Activated T-helper 1 cell treated with Interleukin-2 at 50 U/mL for 16 hours (primary cell): Measurements from ENCODE around the gene CERS4.
A peak's percentile ranks its signal among the peaks of the same experiment; 100 is the strongest.
"Not testable (repeated sequence)": the region's sequence is repeated elsewhere in the genome, so short reads cannot be mapped to it uniquely, and the experiment has no call there.

ENCODE experiments used
- DNase-seq: peaks from one replicate; pipeline ENCODE4 v3.0.0-alpha.2; 2020; ENCODE audit warnings: low read depth

CERS4 gene

DNA sequence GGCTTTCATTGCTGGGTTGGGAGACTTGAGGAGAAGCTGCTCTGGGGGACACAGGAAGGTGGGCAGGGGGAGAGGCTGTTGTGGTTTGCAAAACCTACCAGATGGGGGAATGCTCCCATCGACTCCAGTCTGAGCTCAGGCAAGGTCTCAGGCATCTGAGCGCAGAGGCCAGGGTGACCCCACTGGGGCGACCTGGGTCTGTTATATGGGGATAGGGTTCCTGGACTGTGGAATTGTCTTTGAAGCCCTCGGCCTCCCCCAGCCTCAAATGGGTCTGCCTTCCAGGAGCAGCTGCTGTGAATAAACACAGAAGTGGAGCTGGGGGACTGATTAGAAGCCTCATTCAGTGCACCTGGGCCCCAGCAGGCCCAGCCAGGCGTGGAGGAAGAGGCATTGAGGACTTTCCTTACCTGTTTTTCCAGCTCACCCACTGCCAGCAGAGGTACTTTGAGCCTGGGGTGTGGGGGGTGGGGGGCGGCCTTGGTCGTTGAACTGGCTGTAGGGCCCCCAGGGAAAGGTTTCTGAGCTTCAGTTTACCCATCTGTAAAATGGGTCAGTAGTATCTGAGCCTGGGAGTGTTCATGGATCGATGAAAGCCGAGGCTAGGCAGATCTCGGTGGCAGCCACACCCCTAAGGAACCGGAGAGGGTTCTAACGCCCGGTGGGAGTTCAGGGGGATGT, 1.4 kb downstream of the CERS4 start:
- DNase-seq, result no peak

DNA sequence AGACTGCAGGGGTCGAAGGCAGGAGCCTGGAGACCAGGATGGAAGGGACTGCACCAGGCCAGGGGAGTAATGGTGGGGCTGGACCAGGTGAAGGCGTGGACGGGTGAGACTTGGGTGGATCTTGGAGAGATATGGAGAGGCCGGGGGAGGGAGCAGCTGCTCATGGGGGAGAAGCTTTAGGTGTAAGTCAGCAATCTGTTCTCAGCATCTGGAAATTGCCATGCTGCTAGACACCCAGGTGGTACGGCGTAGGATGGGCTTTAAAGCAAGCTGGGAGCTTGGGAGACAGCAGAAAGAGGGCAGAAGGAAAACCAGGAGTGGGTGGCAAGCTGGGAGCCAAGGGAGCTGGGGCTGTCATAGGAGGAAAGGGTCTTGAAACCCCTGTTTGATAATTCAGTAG, 3.0 kb downstream of the CERS4 start:
- DNase-seq, result no peak

DNA sequence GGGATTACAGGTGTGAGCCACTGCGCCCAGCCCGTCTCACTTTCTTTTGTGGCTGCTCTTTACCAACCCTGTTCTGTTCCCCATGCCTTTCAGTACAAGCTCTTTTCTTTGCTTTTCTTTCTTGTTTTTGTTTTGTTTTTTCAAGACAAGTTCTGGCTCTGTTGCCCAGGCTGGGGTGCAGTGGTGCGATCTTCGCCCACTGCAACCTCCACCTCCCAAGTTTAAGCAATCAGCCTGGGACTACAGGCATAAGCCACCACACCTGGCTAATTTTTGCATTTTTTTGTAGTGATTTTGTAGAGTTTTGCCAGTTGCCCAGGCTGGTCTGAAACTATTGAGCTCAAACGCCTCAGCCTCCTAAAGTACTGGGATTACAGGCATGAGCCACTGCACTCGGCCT, 3.7 kb downstream of the CERS4 start:
- DNase-seq, result no peak

DNA sequence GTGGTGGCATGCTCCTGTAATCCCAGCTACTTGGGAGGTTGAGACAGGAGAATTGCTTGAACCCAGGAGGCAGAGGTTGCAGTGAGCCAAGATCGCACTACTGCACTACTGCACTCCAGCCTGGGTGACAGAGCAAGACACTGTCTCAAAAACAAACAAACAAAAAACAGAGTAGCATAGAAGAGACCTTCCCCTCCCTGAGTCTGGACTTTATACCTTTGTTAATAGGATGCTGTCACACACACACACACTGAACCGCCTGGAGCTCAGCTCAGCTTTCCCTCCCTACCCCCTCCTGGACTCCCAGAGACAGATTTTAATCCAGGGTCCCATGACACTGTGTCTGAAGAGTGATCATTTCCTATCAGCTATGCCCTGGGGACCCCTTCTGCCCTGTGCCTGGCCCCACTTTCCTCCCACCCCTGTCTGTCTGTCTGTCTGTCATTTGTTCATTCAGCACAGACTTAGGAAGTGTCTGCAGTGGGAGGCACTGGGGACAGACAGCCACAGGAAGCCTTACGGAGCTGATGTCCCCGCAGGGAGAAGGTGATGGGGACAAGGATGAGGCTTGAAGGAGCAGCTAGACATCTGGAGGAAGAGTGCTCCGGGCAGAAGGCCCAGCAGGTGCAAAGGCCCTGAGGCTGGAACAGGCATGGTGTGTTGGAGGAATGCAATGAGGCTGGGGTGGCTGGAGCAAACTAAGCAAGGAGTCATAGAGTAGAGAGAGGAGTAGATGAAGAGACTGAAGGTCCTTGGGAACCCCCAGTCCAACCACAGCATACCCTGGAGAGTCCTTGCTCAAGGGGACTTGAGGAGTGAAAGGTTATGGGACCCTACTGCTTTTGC, 4.9 kb downstream of the CERS4 start:
- DNase-seq, result no peak

DNA sequence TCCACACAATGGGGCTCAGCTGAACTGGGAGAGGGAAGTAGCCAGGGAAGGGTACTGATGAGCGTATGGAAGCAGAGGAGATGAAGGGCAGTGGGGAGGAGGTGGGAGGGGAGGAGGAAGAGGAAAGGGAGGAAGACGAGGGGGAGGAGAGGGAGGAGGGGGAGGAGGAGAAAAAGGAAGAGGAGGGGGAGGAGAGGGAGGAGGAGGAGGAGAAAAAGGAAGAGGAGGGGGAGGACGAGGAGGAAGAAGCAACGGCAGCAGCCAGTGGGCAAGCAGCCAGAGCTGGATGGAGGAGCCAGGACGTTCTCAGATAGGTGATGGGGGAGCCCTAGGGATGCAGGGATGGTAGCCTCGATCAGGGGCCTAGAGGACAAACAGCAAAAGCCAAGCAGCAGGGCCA, 5.6 kb downstream of the CERS4 start:
- no peak for DNase-seq

DNA sequence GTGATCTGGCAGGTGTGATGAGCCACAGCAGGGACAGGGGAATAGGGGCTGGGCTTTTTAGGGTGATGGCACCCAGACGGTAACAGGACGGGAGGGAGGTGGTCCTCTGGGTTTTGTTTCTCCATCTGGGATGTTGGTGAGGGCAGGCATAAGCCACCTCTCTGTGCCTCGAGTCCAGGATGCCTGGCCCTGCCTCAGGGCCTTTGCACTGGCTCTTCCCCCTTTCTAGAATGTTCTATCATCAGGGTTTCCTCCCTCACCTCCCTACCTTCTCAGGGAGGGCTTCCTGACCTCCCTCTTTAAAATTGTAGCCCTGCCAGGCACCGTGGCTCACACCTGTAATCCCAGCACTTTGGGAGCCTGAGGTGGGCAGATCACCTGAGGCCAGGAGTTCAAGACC, 6.6 kb downstream of the CERS4 start:
- DNase-seq, result no peak

DNA sequence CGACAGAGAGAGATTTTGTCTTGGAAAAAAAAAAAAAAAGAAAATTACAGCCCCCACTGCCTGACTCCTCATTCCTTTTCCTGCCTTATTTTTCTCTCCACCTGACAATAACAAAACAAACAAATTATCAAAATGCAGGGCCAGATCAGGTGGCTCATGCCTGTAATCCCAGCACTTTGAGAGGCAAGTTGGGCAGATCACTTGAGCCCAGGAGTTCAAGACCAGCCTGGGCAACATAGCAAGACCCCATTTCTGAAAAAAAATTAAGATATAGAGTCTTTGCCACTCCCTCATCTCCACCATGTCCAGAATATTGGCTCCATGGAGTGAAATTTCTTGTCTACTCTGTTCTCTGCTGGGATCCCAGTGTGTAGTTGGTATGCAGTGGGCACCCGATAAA, 7.2 kb downstream of the CERS4 start:
- DNase-seq, result no peak

DNA sequence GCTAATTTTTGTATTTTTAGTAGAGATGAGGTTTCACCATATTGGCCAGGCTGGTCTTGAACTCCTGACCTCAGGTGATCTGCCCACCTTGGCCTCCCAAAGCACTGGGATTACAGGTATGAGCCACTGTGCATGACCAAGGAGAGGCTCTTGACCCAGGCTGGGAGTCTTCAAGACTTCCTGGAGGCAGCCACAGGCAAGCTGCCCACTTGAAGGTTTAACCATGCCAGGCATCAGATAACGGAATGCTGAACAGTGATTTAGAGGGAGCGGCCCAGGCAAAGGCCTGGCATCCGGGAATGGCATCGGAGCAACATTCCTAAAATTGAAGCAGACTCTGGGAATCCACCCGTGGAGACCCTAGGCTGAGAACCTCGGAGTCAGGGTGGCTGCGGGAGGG, 9.0 kb downstream of the CERS4 start:
- not testable (repeated sequence) for DNase-seq

DNA sequence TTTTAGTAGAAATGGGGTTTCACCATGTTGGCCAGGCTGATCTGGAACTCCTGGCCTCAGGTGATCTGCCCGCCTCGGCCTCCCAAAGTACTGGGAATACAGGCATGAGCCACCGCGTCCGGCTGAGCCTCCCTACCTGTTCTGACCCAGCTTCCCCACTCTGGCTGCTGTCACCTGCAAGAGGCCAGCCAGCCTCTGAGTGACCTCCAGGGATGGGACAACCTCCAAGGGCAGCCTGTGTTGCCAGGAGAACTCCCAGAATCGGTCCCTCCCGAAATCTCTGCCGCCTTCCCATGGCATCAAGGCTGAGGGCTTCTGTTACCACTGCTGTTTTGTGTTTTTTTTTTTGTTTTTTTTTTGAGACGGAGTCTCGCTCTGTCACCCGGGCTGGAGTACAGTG, 11.3 kb downstream of the CERS4 start:
- DNase-seq, result no peak

DNA sequence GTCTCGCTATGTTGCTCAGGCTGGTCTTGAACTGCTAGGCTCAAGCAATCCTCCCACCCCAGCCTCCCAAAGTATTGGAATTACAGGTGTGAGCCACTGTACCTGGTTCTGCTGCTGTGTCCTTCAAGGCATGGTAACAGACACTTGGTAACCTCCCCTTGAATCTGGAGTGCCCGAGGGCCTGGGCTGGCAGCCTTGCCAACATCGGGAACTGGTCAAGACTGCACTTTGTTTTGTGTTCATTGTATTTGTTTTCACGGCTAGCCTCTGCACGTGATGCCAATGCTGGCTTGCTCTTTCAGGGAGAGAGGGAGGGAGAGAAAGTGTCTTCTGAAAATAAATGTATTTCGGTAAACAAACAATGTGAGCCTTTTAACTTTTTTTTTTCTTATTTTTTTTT, 12.0 kb downstream of the CERS4 start:
- DNase-seq, result no peak

DNA sequence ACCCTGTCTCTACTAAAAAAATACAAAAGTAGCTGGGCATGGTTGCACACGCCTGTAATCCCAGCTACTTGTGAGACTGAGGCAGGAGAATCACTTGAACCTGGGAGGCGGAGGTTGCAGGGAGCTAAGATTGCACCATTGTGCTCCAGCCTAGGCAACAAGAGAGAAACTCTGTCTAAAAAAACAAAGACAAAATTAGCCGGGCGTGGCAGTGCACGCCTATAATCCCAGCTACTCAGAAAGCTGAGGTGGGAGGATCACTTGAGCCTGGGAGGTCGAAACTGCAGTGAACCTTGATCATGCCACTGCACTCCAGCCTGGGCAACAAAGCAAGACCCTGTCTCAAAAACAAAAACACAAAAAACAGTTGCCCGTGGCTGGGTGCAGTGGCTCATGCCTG, 14.3 kb downstream of the CERS4 start:
- DNase-seq, result not testable (repeated sequence)

DNA sequence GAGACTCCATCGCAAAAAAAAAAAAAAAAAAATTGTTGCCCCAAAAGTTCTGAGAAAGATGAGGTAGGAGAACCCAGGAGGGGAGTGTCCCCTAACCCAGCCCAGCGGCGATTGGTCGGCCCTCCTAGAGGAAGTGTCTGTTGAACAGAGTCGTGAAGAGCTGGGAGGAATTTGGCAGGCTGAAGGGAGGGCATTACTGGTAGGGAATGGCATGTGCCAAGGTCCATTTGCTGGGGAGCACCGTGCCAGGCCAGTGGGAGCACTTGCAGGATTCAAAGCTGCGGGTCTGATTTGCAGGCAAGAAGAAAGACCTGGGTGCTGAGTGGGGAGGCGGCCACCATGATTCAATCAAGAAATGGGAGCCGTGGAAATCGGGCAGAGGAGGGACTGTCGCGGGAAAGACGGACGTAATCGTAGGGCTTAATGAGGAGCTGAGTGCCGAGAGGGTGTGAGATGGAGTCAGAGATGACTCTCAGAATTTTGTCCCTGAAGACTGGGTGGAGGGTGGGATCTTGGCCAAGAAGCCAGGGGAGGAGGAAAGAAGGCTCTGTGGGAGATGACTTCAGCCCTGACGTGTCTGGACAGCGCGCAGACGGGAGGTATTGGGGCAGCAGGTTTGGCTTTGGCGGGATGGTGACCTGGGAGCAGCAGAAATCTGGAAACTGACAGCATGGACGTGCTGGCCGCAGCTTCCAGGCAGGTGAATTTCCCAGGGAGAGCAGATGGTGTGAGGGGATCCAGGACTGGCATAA, 15.4 kb downstream of the CERS4 start:
- no peak for DNase-seq

DNA sequence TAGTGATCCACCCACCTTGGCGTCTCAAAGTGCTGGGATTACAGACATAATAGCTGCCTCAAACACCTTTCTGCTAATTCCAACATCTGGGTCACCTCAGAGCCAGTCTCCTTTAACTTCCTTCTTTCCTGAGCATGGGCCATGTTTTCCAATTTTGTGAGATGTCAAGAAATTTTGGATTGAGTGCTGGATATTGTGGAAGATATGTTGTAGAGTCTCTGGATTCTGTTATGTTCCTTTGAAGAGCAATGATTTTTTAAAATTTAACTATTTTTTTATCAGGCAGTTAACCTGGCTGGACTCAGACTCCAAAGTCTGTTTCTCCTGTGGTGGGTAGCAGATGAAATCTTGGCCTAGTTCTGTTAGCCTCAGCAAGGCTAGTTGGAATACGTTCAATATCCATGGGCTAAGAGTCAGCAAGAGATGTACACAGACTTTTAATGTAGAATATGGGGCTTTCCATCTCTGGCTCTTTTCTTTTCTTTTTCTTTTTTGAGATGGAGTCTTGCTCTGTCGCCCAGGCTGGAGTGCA, 22.0 kb downstream of the CERS4 start:
- DNase-seq, result no peak

DNA sequence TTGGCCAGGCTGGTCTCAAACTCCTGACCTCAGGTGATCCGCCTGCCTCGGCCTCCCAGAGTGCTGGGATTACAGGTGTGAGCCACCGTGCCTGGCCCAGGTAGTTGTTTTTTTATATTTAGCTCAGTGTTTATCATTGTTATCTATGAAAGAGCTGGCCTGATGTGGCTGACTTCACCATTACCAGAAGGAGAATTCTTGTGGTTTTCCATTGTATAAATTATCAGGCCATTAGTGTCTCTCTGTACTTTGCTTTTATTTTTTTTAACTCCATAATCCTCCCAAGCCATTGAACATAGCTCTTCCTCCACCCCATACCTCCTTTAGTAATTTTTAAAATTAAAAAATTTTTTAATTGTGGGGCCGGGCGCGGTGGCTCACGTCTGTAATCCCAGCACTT, 24.2 kb downstream of the CERS4 start:
- no peak for DNase-seq

DNA sequence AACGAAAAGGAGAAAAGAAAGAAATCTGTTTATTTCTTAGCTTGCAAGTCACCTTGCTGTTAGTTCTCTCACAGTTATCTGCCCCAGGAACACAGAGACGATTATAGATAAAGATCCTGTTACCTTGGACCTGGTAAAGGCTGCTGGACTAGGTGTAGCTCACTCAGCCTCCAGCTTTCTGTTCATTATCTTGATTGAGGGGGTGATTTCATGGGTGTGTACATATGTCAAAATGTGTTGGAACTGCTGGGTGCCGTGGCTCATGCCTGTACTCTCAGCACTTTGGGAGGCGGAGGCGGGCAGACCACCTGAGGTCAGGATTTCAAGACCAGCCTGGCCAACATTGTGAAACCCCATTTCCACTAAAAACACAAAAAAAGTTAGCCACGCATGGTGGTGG, 27.9 kb downstream of the CERS4 start:
- DNase-seq, result no peak

DNA sequence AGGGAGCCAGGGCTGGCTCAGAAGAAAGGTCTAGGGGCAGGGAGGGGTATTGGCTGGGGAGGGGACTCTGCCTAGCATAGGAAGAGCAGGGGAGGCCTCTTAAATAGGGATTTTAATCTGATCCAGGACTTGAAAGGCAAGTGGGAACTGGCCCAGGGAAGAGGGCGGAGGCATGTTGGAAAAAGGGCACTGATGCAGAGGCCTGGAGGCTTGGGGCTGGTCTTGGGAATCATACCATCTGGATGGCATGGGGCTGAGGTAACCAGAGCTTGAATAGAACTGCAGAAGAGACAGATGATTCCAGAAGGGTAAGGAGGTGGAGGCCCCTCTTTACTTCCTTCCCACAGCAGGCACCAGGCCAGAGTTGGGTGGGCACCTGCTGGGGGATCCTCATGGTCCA, 29.1 kb downstream of the CERS4 start:
- no peak for DNase-seq

DNA sequence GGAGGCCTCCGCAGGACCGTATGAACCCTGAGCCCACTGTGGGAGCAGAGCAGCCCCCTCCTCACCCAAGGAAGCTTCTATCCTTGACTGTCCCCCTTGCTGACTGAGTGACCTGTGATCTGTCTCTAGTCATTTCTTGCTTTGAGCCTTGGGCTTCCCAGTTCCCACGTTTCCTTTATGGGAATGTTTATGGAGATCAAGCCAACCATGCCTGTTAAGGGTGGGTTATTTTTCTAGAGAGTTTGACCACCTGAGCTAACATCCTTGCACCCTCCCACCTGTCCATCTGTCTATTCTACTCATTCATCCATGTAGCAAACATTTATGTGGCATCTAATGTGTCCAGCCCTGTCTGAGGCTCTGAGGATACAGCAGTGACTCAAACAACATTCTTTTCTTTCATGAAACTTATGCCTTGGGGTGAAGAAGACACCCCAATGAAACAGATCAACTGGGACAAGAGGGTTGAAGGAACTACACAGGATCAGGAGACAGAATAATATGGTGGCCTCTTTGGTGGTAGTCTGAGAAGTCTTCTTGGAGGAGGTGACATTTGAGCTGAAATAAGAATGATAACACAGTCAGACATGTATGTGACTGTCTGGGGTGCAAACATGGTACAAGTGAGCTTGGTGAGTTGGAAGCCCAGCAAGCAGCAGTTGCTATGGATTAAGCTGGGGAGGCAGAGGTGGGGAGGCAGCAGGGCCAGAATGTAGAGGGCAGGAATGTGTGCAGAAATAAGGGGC, 30.5 kb downstream of the CERS4 start:
- no peak for DNase-seq

DNA sequence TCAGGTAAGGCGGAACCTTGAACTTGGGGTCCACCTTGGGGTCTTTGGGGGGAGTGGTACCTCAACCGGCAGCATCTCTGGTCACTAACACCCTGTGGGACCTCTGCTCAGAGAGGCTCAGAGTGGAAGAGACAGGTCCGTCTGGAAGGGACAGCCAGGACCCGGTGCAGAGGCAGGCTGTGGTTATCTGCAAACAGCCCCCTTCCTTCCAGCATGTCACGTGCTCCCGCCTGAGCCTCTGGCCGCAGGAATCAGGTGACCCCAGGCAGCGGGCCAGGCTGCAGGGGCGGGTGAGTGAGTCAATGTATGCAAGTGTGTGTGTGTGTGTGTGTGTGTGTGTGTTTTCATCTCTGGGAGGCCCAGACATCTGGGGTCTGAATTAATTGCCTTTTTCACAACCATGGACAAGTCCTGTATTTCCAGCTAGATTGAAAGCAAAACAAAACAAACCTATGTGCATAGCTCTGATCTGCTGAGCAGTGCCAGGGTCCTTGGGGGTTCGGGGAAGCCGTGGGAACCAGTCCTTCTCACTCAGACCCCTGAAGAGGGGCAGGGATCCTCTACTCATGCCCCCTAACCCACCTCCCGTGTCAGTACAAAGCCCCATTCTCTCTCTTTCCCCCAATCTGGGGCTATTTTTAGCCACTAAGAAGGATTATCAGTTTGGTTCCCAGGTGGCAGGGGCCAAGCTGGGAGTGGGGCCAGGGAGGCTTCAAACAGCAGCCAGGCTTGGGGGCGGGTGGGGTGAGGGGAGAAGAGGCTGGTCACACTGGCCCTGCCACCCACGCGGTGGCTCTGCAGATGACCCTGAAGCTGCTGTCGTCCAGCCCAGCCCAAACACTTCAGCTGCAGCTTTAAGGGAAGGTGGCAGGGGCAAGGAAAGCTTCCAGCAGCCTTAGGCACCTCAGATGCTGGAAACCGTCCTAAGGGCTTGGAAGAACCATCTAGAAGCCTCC, 31.4 kb downstream of the CERS4 start:
- DNase-seq, result peak; percentile 28

DNA sequence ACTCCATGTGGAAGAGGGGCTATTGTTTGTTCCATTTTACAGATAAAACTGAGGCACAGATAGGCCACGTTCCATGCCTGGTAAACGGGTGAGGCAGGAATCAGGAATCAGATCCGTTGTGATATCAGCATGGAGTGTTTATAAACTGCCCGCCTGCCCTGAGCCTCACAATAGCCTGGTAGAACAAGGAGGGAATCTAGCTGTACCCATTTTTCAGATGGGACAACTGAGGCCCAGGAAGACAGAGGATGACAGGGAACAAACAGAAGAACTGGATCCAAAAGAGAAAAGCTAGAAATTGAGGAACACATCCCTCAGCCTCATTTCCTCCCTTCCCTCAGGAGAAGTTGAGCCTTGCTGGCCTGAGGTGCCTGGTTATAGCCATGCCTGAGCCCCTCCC, 32.5 kb downstream of the CERS4 start:
- no peak for DNase-seq

DNA sequence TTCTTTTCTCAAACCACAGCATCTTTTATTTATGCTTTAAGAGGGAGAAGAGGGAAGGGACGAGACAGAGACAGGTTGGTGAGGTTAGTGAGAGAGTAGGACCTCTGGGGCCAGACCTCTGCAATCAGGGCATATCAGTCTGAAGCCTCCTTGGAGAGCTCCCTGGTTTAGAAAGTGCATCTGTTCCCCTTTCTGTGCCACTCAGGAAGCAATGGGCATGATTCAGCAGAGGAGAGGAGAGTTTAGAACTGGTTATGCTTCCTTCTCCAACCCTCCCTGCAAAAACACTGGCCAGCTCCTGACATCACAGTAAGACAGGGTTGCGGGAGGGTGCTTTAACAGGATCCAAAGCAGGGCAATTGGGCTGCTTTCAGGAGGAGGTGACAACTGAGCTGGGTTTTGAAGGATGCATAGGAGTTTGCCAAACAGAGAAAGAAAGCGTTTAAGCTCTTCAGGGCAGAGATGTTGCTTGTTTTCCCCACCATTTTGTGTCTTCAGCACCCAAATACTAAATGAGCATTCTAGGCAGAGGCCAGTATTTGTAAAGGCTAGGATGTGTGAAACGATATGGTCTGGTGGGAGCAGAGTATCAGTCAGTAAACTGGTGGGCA, 33.1 kb downstream of the CERS4 start:
- no peak for DNase-seq
